HPDE6-E6E7 (cell line): ENCODE results near the gene SKOR2.

Experiments used
- DNase-seq: peaks from one replicate; pipeline ENCODE4 v3.0.0; 2011; ENCODE audit warnings: missing footprints; ENCODE audit errors: extremely low spot score

The SKOR2 gene, protein sequence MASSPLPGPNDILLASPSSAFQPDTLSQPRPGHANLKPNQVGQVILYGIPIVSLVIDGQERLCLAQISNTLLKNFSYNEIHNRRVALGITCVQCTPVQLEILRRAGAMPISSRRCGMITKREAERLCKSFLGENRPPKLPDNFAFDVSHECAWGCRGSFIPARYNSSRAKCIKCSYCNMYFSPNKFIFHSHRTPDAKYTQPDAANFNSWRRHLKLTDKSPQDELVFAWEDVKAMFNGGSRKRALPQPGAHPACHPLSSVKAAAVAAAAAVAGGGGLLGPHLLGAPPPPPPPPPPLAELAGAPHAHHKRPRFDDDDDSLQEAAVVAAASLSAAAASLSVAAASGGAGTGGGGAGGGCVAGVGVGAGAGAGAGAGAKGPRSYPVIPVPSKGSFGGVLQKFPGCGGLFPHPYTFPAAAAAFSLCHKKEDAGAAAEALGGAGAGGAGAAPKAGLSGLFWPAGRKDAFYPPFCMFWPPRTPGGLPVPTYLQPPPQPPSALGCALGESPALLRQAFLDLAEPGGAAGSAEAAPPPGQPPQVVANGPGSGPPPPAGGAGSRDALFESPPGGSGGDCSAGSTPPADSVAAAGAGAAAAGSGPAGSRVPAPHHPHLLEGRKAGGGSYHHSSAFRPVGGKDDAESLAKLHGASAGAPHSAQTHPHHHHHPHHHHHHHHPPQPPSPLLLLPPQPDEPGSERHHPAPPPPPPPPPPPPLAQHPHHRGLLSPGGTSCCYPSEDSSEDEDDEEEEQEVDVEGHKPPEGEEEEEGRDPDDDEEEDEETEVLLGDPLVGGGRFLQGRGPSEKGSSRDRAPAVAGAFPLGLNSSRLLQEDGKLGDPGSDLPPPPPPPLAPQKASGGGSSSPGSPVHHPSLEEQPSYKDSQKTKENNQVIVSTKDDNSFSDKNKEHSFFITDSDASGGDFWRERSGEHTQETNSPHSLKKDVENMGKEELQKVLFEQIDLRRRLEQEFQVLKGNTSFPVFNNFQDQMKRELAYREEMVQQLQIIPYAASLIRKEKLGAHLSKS

DNA sequence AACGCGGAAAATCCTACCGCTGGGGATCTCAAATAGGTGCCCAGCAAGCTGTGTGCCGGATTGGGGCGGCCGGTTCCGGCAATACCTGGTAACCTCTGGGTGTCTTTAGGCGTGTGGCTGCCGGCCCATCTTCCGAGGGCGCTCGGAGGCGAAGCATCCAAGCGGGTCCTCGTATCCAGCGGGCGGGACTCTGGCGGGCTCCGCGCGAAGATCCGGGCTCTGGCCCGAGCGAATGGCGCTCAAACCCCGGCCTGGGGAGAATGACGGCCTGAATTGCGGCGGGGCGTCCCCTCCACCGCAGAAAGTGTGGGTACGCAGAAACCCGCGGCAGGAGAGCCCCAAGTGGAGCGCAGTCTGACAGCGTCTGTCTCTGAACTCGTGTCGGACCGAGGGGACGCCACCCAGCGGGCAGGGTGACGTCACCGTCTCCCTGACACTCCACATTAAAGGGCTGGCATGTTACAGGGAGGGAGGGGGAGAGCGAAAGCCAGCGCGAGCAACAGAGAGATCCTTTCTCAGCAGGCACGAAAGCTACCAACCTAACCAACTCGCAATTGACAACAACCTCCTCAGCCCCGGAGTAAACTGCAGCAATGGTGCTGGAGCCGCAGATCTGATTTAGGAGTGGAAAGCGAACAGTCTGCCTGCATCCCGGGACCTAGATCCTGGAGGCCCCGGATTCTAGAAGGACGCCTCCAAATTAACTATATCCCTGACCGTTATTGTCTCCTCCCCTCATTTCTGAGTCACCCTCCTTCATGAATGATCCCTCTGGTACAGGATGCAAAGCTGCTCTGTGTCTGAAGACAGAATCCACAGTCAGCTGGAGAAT lies at the start of gene SKOR2:
TSS of gene SKOR2 (minus strand) at position 372 of the 832 bp plus-strand sequence. CDS start 2,477 bp downstream, outside the sequence.
- DNase-seq, result no peak

GRCh38 chr18:47296462-47296861 lies 45.0 kb upstream of the SKOR2 start:
- DNase-seq, result no peak

- no peak for DNase-seq
Measured at GRCh38 chr18:47294801-47295200, 43.3 kb upstream of the SKOR2 start.

DNA sequence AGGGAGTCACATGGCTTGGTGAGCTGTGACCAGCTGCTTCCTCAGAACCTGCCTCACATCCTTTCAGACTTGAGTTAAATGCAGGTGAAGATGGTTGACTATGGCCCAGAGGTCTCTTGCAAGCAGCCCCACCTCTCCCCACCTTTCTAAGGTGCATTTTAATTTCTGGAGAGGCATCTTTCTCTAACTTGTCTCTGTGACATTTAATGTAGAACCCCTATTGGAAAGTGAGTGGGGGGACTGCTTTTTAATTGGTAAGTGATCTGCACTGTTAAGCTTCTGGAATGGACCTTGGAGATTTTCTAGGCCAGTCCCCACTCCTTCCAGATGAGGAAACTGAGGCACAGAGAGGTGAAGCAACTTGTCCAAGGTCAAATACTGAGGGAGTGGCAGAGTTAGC lies 37.3 kb upstream of the SKOR2 start:
- no peak for DNase-seq

DNA sequence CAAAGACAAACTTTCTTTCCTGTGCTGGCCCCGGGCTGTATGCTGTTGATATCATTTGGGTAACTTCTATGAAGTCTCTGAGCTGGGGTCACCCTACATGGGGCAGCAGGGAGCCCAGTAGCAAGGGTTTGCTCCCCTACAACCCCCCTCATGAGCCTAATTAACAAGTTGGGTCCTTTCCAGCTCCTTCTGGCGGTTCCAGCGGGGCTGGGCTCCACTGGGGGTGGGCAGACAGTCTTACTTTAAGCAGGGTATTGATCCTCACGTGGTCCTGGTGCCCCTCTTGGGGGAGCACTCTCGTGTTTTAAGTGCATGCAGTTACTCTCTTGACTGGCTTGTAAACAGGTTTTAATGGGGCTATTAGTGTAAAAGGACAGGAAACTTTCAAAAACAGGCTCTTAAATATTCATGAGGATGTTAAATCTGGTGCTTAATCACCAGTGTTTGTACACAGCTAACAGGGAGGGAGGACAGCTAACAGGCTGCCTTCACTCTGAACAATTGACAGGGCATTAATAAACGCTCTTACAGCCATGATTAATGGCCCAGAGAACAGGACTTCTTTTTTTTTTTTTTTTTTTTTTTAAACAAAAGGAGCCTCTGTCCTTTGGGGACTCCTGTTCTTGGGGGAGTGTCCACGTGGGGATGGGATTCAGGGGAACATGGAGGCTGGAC lies 36.6 kb upstream of the SKOR2 start:
- no peak for DNase-seq

DNA sequence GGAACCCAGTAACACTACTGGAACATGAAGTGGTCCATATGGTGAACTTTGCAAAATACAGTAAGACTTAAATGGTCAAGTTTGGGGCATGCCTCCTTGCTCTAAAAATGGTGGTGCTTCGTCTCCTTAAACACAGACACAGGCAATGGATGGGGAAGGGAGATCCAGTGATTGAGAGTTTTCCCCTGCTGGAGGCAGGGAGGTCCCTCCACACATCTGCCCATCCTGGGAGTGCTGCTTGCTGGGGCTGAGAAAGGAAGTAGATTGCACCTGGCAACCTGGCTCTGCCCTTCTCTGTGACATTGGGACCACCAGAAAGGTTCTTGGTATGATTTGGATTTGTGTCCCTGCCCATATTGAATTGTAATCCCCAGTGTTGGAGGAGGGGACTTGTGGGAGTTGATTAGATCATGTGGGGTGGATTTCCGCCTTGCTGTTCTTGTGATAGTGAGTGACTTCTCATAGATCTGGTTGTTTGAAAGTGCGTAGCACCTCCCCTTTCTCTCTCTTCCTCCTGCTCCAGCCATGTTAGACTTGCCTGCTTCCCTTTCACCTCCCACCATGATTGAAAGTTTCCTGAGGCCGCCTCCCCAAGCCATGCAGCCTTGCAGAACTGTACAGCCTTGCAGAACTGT lies 35.4 kb upstream of the SKOR2 start:
- DNase-seq, result no peak

GRCh38 chr18:47285456-47285855 lies 34.0 kb upstream of the SKOR2 start:
- DNase-seq, result no peak

GRCh38 chr18:47284721-47285395 lies 33.4 kb upstream of the SKOR2 start:
- DNase-seq, result no peak

DNA sequence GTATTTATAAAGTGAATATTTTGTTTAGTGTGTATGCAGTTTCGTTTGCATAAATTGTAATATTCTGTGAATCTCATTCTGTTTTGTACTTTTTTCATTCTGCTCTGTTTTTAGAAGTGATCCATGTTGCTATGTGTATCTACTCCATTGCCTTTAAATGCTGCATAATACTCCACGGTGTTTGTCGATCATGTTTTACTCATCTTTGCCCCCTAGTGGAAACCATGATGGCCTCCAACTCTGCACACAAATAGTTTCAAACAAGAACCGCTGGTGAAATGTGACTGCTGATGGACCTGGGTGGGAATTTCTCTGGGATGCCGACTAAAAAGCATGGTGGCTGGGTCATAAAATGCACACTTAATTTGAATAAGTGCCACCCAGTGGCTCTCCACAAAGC lies 32.0 kb upstream of the SKOR2 start:
- DNase-seq, result no peak

- DNase-seq, result no peak
Measured at GRCh38 chr18:47280121-47280520, 28.7 kb upstream of the SKOR2 start.

DNA sequence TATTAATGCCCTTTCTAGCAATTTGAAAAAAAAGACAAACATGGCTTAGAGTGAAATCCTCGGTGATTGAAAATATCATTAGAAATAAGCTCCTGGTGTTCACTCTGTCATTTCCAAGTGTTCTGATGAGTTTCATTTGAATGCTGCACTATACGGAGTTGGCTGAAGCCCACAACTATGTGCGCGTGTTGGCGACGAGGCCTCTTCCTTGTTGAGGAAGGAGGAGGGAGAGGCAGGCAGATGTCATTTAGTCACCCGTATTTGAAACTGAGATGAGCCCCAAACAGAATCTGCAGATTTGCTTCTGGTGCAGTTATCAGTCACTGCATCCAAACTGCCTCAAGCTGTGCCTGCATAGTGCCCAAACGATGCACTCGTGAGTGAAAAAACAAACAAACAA lies 23.5 kb upstream of the SKOR2 start:
- DNase-seq, result no peak

DNA sequence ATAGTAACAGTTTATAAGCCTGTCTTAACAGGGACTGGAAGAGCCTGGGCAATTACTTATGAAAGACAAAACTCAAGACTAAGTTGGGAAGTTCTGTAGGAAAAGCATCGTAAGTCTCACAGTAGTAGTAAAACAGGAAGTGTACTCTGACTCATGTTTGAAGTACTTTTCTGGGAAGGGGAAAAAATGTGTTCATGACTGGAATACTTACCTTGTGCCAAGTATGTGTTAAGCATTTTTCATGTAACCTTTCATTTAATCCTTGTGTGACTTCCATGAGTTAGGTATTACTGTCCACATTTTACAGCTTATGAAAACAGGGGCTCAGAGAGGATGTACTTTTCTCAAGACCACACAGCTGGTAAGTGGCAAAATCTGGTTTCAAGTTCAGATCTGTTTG lies 13.7 kb upstream of the SKOR2 start:
- no peak for DNase-seq

DNA sequence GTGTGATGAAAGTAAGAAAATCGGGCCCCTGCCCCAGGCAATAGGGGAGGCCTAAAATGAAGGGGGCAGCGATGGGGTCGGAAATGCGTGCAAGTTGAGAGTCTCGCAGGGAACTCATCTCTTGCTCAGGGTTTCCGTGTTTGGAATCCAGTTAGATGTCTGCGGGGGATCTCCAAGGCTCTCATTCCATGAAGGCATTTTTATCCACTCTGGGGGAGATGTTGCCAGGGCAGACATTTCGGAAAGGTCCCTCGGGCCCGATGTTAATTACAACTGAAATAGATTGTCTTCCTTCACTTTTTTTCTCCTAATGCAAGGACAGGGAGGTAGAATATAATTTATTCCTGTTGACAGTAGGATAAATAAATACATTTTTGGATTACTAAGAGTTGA lies 12.8 kb upstream of the SKOR2 start:
- no peak for DNase-seq

GRCh38 chr18:47263430-47264307 lies 12.2 kb upstream of the SKOR2 start:
- no peak for DNase-seq

GRCh38 chr18:47263150-47263429 lies 11.6 kb upstream of the SKOR2 start:
- DNase-seq, result no peak

DNA sequence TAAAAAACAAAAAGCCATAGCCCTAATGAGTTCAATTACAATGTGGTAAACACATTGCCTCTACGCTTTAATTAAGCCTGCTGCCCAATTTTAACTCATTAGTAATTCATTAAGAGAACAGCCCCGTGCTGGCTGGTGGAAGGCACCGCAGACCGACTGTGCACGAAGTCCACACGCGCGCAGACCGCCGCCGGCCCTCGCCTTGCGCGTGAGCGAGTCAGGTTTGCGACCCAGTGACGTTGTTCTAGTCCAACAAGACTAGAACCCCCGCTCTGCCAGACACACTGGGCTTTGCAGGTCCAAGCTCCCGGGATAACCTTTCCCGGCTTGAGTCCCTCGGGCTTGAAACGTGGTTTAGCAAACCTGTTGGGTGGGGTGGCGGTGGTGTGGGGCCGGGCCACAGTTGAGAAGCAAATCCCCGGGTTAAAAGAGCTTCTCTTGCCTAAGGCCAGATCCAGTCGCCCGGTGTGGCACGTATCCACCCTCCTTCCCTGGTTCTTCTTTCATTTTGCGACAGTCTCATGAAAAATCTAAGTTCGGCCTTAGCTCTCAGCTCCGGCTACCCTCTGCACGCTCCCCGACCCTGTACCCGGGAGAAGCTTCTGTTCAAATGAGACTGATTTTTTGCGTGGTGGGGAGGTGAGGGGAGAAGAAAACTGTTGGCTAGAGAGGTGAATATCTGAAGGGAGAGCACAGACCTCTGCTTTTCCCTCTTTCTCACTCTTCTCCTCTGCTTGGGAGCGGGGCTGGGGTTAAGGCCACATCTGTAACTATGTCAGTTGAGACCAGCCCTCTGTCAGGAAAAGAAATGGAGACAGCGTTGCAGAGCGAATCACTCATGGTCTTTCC lies 11.1 kb upstream of the SKOR2 start:
- no peak for DNase-seq

GRCh38 chr18:47261902-47262300 lies 10.4 kb upstream of the SKOR2 start:
- no peak for DNase-seq

DNA sequence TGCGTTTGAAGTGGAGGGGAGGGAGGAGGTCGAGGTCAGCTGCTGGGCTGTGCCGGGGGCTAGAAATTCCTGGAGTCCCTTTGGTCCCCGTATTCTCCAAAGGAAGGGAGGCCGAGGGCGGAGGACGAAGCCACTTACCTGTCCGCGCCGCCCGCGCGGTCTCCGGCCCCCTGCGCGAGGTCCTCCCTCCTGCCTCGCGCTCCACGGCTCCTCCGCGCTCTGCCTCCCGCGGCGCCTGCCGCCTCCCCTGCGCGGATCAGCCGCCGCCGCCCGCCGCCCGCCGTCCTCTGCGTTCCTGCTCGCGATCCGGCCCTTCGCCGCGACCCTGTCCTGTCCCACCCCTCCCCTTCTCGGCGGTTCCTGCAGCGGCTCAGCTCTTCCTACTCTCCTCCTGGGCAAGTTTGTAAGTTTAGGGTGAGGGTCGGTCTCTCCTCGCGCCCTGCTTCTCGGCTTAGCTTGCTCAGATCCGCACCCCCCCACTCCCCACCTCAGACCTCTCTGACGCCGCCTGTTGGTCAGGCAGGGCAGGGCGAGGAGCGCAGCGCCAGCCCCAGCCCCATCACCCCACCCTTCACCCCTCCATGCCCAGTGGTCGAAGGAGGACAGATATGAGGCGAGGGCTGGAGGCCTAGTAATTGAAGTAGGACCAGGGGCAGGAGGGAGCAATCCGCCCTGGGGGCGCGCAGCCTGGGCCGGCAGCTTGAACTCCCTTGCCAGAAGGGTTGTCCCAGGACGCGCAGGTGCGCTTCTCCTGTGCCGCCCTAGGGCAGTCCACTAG lies 9.7 kb upstream of the SKOR2 start:
- no peak for DNase-seq
